Stimulated activated naive B cell treated with anti-CD40 and anti-IgM and Interleukin-4, amounts not matched to agents 10 μg/mL and 1 μg/mL and 100 μg/mL, for 72 hours (primary cell): ENCODE results near the gene DHRSX.
"Not testable (repeated sequence)": the region's sequence is repeated elsewhere in the genome, so short reads cannot be mapped to it uniquely, and the experiment has no call there.

ENCODE experiments used
- ATAC-seq, 2 donors: fragments of 150-1000 bp; cut with Tn5 transposase; replicated peaks; 2 replicates each; pipeline ENCODE4 v1.10.0; 2021; ENCODE audit warnings: moderate library complexity in 1 of 2
- DNase-seq: peaks from one replicate; pipeline ENCODE4 v3.0.0; 2021
- H3K27ac Mint-ChIP-seq: one replicate; pipeline ENCODE4 v1.8.0; 2022; ENCODE audit warnings: mild to moderate bottlenecking, mixed read lengths
- H3K27me3 Mint-ChIP-seq, 2 donors: one replicate each; pipeline ENCODE4 v1.8.0; 2022; ENCODE audit warnings: mixed read lengths in 2 of 2
- H3K36me3 Mint-ChIP-seq, 2 donors: one replicate each; pipeline ENCODE4 v1.8.0; 2022; ENCODE audit warnings: mixed read lengths in 2 of 2, mild to moderate bottlenecking in 1 of 2
- H3K4me1 Mint-ChIP-seq, 2 donors: one replicate each; pipeline ENCODE4 v1.8.0; 2022; ENCODE audit warnings: mixed read lengths in 2 of 2, mild to moderate bottlenecking in 1 of 2
- H3K4me3 Mint-ChIP-seq, 2 donors: one replicate each; pipeline ENCODE4 v1.8.0; 2022; ENCODE audit warnings: mild to moderate bottlenecking in 2 of 2, mixed read lengths in 2 of 2, moderate library complexity in 1 of 2
- H3K9me3 Mint-ChIP-seq, 2 donors: one replicate each; pipeline ENCODE4 v1.8.0; 2022; ENCODE audit warnings: mixed read lengths in 2 of 2, mild to moderate bottlenecking in 1 of 2

The DHRSX gene

GRCh38 chrX:2432298-2432863 lies 68.4 kb downstream of the DHRSX start:
- Mint-ChIP-seq H3K4me1 (peaks cover 22 to 56% of the 10 kb centered on the region in 2 donors), H3K27me3 (no peaks in the 10 kb centered on the region), H3K9me3 (peaks cover 0 to 4% of the 10 kb centered on the region in 2 donors), H3K4me3 (peak overlapping the region; percentile 14 to 26), H3K27ac (no peak overlapping the region), H3K36me3 (peaks cover 40 to 59% of the 10 kb centered on the region in 2 donors)
- DNase-seq (no peak), ATAC-seq (no peak)

- no peak for DNase-seq
- peaks cover 40 to 64% of the 10 kb centered on the region in 2 donors for H3K4me1 Mint-ChIP-seq
These were observed 70.4 kb downstream of the DHRSX start for GRCh38 chrX:2430265-2430825.

GRCh38 chrX:2427737-2428136 lies 73.0 kb downstream of the DHRSX start:
- Mint-ChIP-seq H3K27ac (no peak overlapping the region), H3K4me3 (no peak overlapping the region), H3K36me3 (peaks cover 42 to 68% of the 10 kb centered on the region in 2 donors), H3K9me3 (peaks cover 0 to 9% of the 10 kb centered on the region in 2 donors), H3K27me3 (no peaks in the 10 kb centered on the region), H3K4me1 (peaks cover 36 to 45% of the 10 kb centered on the region in 2 donors)
- DNase-seq (no peak), ATAC-seq (no peak)

More at GRCh38 chrX:2430265-2430825, 70.4 kb downstream of the DHRSX start:
- ATAC-seq = no peak
- no peak overlapping the region for H3K4me3 Mint-ChIP-seq
- peaks cover 49 to 70% of the 10 kb centered on the region in 2 donors for H3K36me3 Mint-ChIP-seq
- H3K27me3 Mint-ChIP-seq = no peaks in the 10 kb centered on the region
- peaks cover 0 to 9% of the 10 kb centered on the region in 2 donors for H3K9me3 Mint-ChIP-seq
- peak overlapping the region; percentile 2 for H3K27ac Mint-ChIP-seq

- Mint-ChIP-seq H3K36me3 (peaks cover 37 to 64% of the 10 kb centered on the region in 2 donors), H3K27me3 (no peaks in the 10 kb centered on the region), H3K4me1 (peaks cover 32 to 39% of the 10 kb centered on the region in 2 donors), H3K4me3 (no peak overlapping the region), H3K27ac (no peak overlapping the region), H3K9me3 (peaks cover 0 to 9% of the 10 kb centered on the region in 2 donors)
- ATAC-seq (no peak), DNase-seq (no peak)
These were observed 73.6 kb downstream of the DHRSX start for GRCh38 chrX:2427147-2427546.

GRCh38 chrX:2426289-2426882 lies 74.4 kb downstream of the DHRSX start:
- peaks cover 39 to 67% of the 10 kb centered on the region in 2 donors for H3K36me3 Mint-ChIP-seq
- H3K4me1 Mint-ChIP-seq = peaks cover 32 to 40% of the 10 kb centered on the region in 2 donors
- H3K27me3 Mint-ChIP-seq = no peaks in the 10 kb centered on the region
- H3K9me3 Mint-ChIP-seq = peaks cover 0 to 6% of the 10 kb centered on the region in 2 donors
- no peak overlapping the region for H3K4me3 Mint-ChIP-seq
- ATAC-seq (no peak), DNase-seq (no peak)
- H3K27ac Mint-ChIP-seq = no peak overlapping the region

- peaks cover 44 to 71% of the 10 kb centered on the region in 2 donors for H3K36me3 Mint-ChIP-seq
- no peak for DNase-seq
These were observed 75.3 kb downstream of the DHRSX start for GRCh38 chrX:2425286-2426071.

GRCh38 chrX:2424317-2424716 lies 76.5 kb downstream of the DHRSX start:
- peaks cover 41 to 61% of the 10 kb centered on the region in 2 donors for H3K36me3 Mint-ChIP-seq
- peaks cover 30% of the 10 kb centered on the region in 2 donors for H3K4me1 Mint-ChIP-seq
- ATAC-seq (no peak), DNase-seq (no peak)
- H3K9me3 Mint-ChIP-seq = peaks cover 0 to 6% of the 10 kb centered on the region in 2 donors
- no peak overlapping the region for H3K4me3 Mint-ChIP-seq
- no peaks in the 10 kb centered on the region for H3K27me3 Mint-ChIP-seq
- H3K27ac Mint-ChIP-seq = no peak overlapping the region

More at GRCh38 chrX:2425286-2426071, 75.3 kb downstream of the DHRSX start:
- H3K4me3 Mint-ChIP-seq = no peak overlapping the region
- peak overlapping the region; percentile 60 for H3K27ac Mint-ChIP-seq
- H3K4me1 Mint-ChIP-seq = peaks cover 34 to 41% of the 10 kb centered on the region in 2 donors
- peaks cover 0 to 6% of the 10 kb centered on the region in 2 donors for H3K9me3 Mint-ChIP-seq
- H3K27me3 Mint-ChIP-seq = no peaks in the 10 kb centered on the region
- peak; percentile 19 to 20 for ATAC-seq

GRCh38 chrX:2423899-2424298 lies 76.9 kb downstream of the DHRSX start:
- Mint-ChIP-seq H3K36me3 (peaks cover 40 to 60% of the 10 kb centered on the region in 2 donors), H3K9me3 (peaks cover 0 to 6% of the 10 kb centered on the region in 2 donors), H3K27me3 (no peaks in the 10 kb centered on the region), H3K4me1 (peaks cover 30% of the 10 kb centered on the region in 2 donors), H3K27ac (no peak overlapping the region), H3K4me3 (no peak overlapping the region)
- DNase-seq (no peak), ATAC-seq (no peak)

- Mint-ChIP-seq H3K4me1 (peaks cover 30% of the 10 kb centered on the region in 2 donors), H3K9me3 (peaks cover 0 to 6% of the 10 kb centered on the region in 2 donors), H3K4me3 (no peak overlapping the region), H3K27ac (no peak overlapping the region), H3K27me3 (no peaks in the 10 kb centered on the region), H3K36me3 (peaks cover 40 to 57% of the 10 kb centered on the region in 2 donors)
- no peak for DNase-seq
- ATAC-seq = no peak
These were observed 77.5 kb downstream of the DHRSX start for GRCh38 chrX:2423282-2423681.

GRCh38 chrX:2419418-2419817 lies 81.4 kb downstream of the DHRSX start:
- not testable (repeated sequence) for ATAC-seq, H3K27ac Mint-ChIP-seq, H3K4me3 Mint-ChIP-seq, DNase-seq, H3K27me3 Mint-ChIP-seq, H3K9me3 Mint-ChIP-seq
- H3K36me3 Mint-ChIP-seq = peaks cover 19 to 27% of the 10 kb centered on the region in 2 donors
- H3K4me1 Mint-ChIP-seq = peaks cover 9 to 12% of the 10 kb centered on the region in 2 donors

GRCh38 chrX:2418000-2418399 lies 82.8 kb downstream of the DHRSX start:
- Mint-ChIP-seq H3K4me1 (peaks cover 9 to 12% of the 10 kb centered on the region in 2 donors), H3K27me3 (no peaks in the 10 kb centered on the region), H3K36me3 (peaks cover 16 to 17% of the 10 kb centered on the region in 2 donors), H3K27ac (no peak overlapping the region), H3K9me3 (peaks cover 0 to 1% of the 10 kb centered on the region in 2 donors), H3K4me3 (no peak overlapping the region)
- ATAC-seq (no peak), DNase-seq (no peak)

GRCh38 chrX:2416851-2417604 lies 83.7 kb downstream of the DHRSX start:
- no peak for DNase-seq
- no peak for ATAC-seq
- H3K4me3 Mint-ChIP-seq = no peak overlapping the region
- H3K27ac Mint-ChIP-seq = no peak overlapping the region
- H3K36me3 Mint-ChIP-seq = peaks cover 15 to 16% of the 10 kb centered on the region in 2 donors
- H3K9me3 Mint-ChIP-seq = peaks cover 0 to 1% of the 10 kb centered on the region in 2 donors
- peaks cover 9 to 11% of the 10 kb centered on the region in 2 donors for H3K4me1 Mint-ChIP-seq
- H3K27me3 Mint-ChIP-seq = no peaks in the 10 kb centered on the region

GRCh38 chrX:2414384-2414783 lies 86.4 kb downstream of the DHRSX start:
- H3K27me3 Mint-ChIP-seq = no peaks in the 10 kb centered on the region
- H3K36me3 Mint-ChIP-seq = peaks cover 6 to 10% of the 10 kb centered on the region in 2 donors
- ATAC-seq (no peak), DNase-seq (no peak)
- H3K9me3 Mint-ChIP-seq = peaks cover 0 to 1% of the 10 kb centered on the region in 2 donors
- peaks cover 0 to 1% of the 10 kb centered on the region in 2 donors for H3K4me1 Mint-ChIP-seq
- H3K27ac Mint-ChIP-seq = no peak overlapping the region
- H3K4me3 Mint-ChIP-seq = no peak overlapping the region
